PC-9 (cell line): ENCODE measurements around the gene CEACAM4. TPM values are rescaled to one million over a fixed set of nuclear protein-coding genes. Genes with fewer than 3 reads are reported as not detected.

Experiments
- BruUV-seq: library from RNA; stranded (reverse); fragments of 400-500 nt; replicated peaks from 2 replicates; lab custom pipeline; 2021; lab: Mats Ljungman, UMichigan
- CTCF ChIA-PET: fragments of 300-600 bp; sonication (Branson Sonifier 250); formaldehyde crosslinking; loops from one replicate; lab custom pipeline; 2022; ENCODE audit warnings: antibody characterized with exemption; lab: Charles Lee
- POLR2A ChIA-PET: fragments of 300-600 bp; sonication (Branson Sonifier 250); formaldehyde crosslinking; loops from one replicate; lab custom pipeline; 2022; ENCODE audit warnings: antibody characterized with exemption; ENCODE audit not compliant: unreplicated experiment; lab: Charles Lee
- DNase-seq, 2 experiments: peaks; one replicate each; pipeline versions ENCODE4 v3.0.0 to v3.0.0-alpha.2; 2015 to 2022; ENCODE audit warnings: mixed read lengths in 1 of 2
- H2AFZ ChIP-seq: fragments of 200-600 bp; sonication (generic); 2 replicates; pipeline ENCODE4 v1.8.1; 2017; ENCODE audit warnings: antibody characterized with exemption
- H3F3A ChIP-seq: fragments of 200-600 bp; sonication (generic); 2 replicates; pipeline ENCODE4 v1.8.1; 2017; ENCODE audit warnings: antibody characterized with exemption, mild to moderate bottlenecking, low read depth; ENCODE audit not compliant: insufficient read depth
- H3K27ac ChIP-seq: fragments of 200-600 bp; sonication (generic); 2 replicates; pipeline ENCODE4 v1.6.1; 2016; ENCODE audit warnings: mixed run types
- H3K27me3 ChIP-seq: fragments of 200-600 bp; sonication (generic); 2 replicates; pipeline ENCODE4 v1.6.1; 2016; ENCODE audit warnings: low read depth, mixed run types; ENCODE audit not compliant: insufficient read depth
- H3K36me3 ChIP-seq: fragments of 200-600 bp; sonication (generic); 2 replicates; pipeline ENCODE4 v1.6.1; 2016; ENCODE audit warnings: low read depth, mixed run types
- H3K4me1 ChIP-seq: fragments of 200-600 bp; sonication (generic); replicated peaks from 2 replicates; pipeline ENCODE4 v1.6.1; 2016; ENCODE audit warnings: mixed run types; ENCODE audit not compliant: insufficient read depth
- H3K4me2 ChIP-seq: fragments of 200-600 bp; sonication (generic); 2 replicates; pipeline ENCODE4 v1.6.1; 2017; ENCODE audit warnings: mixed run types
- H3K4me3 ChIP-seq: fragments of 200-600 bp; sonication (generic); 2 replicates; pipeline ENCODE4 v1.6.1; 2016; ENCODE audit warnings: mixed run types
- H3K79me2 ChIP-seq: fragments of 200-600 bp; sonication (generic); 2 replicates; pipeline ENCODE4 v1.6.1; 2017; ENCODE audit warnings: low read depth, mixed run types
- H3K9me2 ChIP-seq: fragments of 200-600 bp; sonication (generic); 2 replicates; pipeline ENCODE4 v1.8.1; 2017; ENCODE audit warnings: mild to moderate bottlenecking; ENCODE audit not compliant: insufficient read depth
- H3K9me3 ChIP-seq: fragments of 200-600 bp; sonication (generic); 2 replicates; pipeline ENCODE4 v1.8.1; 2016; ENCODE audit warnings: low read depth; ENCODE audit not compliant: insufficient read depth
- H4K20me1 ChIP-seq: fragments of 200-600 bp; sonication (generic); 2 replicates; pipeline ENCODE4 v1.8.1; 2017; ENCODE audit not compliant: insufficient read depth
- CTCF ChIP-seq: fragments of 200-600 bp; sonication (generic); conservative IDR thresholded peaks from 2 replicates; pipeline ENCODE4 v1.6.1; 2017; ENCODE audit warnings: mixed run types, antibody characterized with exemption, mild to moderate bottlenecking, moderate library complexity
- EZH2 ChIP-seq: fragments of 200-600 bp; sonication (generic); IDR thresholded peaks from 2 replicates; pipeline ENCODE4 v1.8.0; 2017; ENCODE audit warnings: antibody characterized with exemption, low read depth
- intact Hi-C: fragments of 100-400 bp; cut with micrococcal nuclease; formaldehyde crosslinking; loops from one replicate; pipeline ENCODE4 v1.10.0; 2022; ENCODE audit not compliant: unreplicated experiment
- total RNA-seq: library from RNA; stranded (reverse); gene quantifications from 2 replicates; pipeline ENCODE4 v1.2.3, GENCODE V29; 2021

The CEACAM4 gene
- total RNA-seq, 1 experiment from 2014 or later = not detected

- no peak overlapping the region for H3K4me3 ChIP-seq
- intact Hi-C loops = loop anchor here (5.0 to 10.0 kb wide), 5 partner anchors 65 to 313 kb away; partner anchors contain the start of genes CEACAM5 and RABAC1
- BruUV-seq = no TSS peak
- no peaks in the 10 kb centered on the region for H3K79me2 ChIP-seq
- TF ChIP-seq CTCF (peak; percentile 96), EZH2 (no peak)
- no peaks in the 10 kb centered on the region for H3K36me3 ChIP-seq
- H3F3A ChIP-seq = no peaks in the 10 kb centered on the region
- peak; percentile 50 to 56 for DNase-seq
- H2AFZ ChIP-seq = no peak overlapping the region
- ChIA-PET POLR2A (interaction anchor here (0.6 kb wide), 1 partner anchor 1216 kb away, joined by 6 read pairs; the partner anchor contains the start of gene SERTAD1), CTCF (interaction anchor here (0.6 to 2.0 kb wide), 9 partner anchors 50 to 193 kb away, joined by 3 to 14 read pairs (median 4); no protein-coding TSS in a partner anchor)
- no peaks in the 10 kb centered on the region for H3K4me1 ChIP-seq
- H3K9me2 ChIP-seq = no peaks in the 10 kb centered on the region
- no peaks in the 10 kb centered on the region for H4K20me1 ChIP-seq
- H3K4me2 ChIP-seq = no peak overlapping the region
- no peaks in the 10 kb centered on the region for H3K9me3 ChIP-seq
- H3K27me3 ChIP-seq = peaks cover 32% of the 10 kb centered on the region
- no peak overlapping the region for H3K27ac ChIP-seq
Observed at GRCh38 chr19:41641879-41642485, 15.1 kb upstream of the CEACAM4 start.

- H3K9me2 ChIP-seq = no peaks in the 10 kb centered on the region
- no peaks in the 10 kb centered on the region for H3K9me3 ChIP-seq
- H4K20me1 ChIP-seq = no peaks in the 10 kb centered on the region
- no peak for DNase-seq
- no peaks in the 10 kb centered on the region for H3K36me3 ChIP-seq
- no peaks in the 10 kb centered on the region for H3F3A ChIP-seq
- no peaks in the 10 kb centered on the region for H3K4me1 ChIP-seq
- H3K4me3 ChIP-seq = no peak overlapping the region
- TF ChIP-seq EZH2 (no peak), CTCF (no peak)
- POLR2A ChIA-PET = no interaction called here
- H3K27me3 ChIP-seq = peaks cover 59% of the 10 kb centered on the region
- H3K4me2 ChIP-seq = no peak overlapping the region
- no peak overlapping the region for H3K27ac ChIP-seq
- intact Hi-C loops = no loop called here
- CTCF ChIA-PET = no interaction called here
- BruUV-seq = no TSS peak
- H3K79me2 ChIP-seq = no peaks in the 10 kb centered on the region
- H2AFZ ChIP-seq = no peak overlapping the region
Observed at GRCh38 chr19:41638641-41639081, 11.8 kb upstream of the CEACAM4 start.

GRCh38 chr19:41637484-41637883, 10.6 kb upstream of the CEACAM4 start:
- CTCF ChIA-PET = no interaction called here
- H4K20me1 ChIP-seq = no peaks in the 10 kb centered on the region
- POLR2A ChIA-PET = no interaction called here
- H3K27me3 ChIP-seq = peaks cover 70% of the 10 kb centered on the region
- no peaks in the 10 kb centered on the region for H3F3A ChIP-seq
- no peaks in the 10 kb centered on the region for H3K9me2 ChIP-seq
- H3K79me2 ChIP-seq = no peaks in the 10 kb centered on the region
- H3K4me3 ChIP-seq = no peak overlapping the region
- no peaks in the 10 kb centered on the region for H3K36me3 ChIP-seq
- no peaks in the 10 kb centered on the region for H3K9me3 ChIP-seq
- TF ChIP-seq CTCF = no peak
- TF ChIP-seq EZH2 = no peak
- H2AFZ ChIP-seq = no peak overlapping the region
- no peak overlapping the region for H3K4me2 ChIP-seq
- H3K4me1 ChIP-seq = no peaks in the 10 kb centered on the region
- DNase-seq = no peak
- H3K27ac ChIP-seq = no peak overlapping the region
- no TSS peak for BruUV-seq
- intact Hi-C loops = no loop called here
